ENCODE data around the gene COMMD8.

COMMD8 gene

DNA sequence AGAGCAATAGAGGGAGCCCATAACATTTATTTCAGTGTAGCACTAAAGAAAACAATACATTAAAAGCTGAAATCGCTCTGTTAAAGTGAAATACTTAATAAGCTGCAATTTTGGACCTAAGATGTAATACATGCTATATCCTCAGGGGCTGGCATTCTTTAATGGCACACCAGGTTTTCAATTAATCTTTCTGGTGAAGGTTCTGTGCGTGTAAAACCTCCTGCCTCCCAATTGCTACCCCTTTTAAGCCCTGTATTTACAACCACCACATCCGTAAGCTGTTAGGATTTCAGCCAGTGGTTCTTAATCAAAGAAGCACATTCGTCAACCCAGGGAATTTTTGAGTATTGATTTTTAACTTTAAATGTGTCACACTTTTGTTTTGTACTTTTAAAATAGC is 7.6 kb upstream of the COMMD8 start:
- no peak for DNase-seq

DNA sequence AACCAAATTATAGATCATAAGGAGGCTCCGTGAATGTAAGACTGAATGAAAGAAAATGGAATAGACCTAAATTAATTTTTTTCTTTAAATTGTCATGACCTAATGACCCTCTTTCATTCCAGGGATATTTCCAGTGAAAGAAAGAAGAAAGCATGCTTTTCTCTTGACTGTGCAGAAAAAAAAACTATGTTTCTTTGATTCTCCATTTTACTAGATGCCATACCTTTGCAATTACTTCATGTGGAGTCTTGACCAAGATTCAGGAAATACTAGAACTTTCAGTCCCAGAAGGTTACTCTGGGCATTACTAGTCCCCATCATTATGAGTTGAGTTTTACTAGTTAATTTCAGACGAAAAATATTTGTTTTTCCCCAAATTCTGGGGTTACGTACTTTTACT is 6.4 kb upstream of the COMMD8 start:
- no peak for DNase-seq

GRCh38 chr4:47468706-47469365 is 5.3 kb upstream of the COMMD8 start:
- DNase-seq = no peak

GRCh38 chr4:47466056-47466785 is 2.7 kb upstream of the COMMD8 start:
- DNase-seq = no peak

DNA sequence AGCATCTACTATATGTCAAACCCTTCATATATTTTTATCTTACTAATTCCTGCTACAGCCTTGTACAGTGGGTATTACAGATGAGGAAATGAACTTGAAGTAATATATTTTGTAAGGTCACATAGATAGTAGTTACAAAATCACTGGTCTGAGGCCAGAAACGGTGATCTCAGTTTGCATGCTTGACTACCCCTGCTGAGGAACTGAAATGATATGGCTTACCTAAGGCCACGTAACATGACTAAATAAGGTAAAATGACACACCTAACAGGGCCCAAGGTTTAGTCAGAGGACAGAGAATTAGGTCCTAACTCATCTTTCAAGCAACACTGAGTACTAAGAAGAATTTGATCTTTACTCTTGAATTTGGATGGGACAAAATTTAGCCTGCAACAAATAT is 1.5 kb upstream of the COMMD8 start:
- no peak for DNase-seq

- DNase-seq = no peak
Measured at GRCh38 chr4:47462799-47463234, 685 bp downstream of the COMMD8 start.

DNA sequence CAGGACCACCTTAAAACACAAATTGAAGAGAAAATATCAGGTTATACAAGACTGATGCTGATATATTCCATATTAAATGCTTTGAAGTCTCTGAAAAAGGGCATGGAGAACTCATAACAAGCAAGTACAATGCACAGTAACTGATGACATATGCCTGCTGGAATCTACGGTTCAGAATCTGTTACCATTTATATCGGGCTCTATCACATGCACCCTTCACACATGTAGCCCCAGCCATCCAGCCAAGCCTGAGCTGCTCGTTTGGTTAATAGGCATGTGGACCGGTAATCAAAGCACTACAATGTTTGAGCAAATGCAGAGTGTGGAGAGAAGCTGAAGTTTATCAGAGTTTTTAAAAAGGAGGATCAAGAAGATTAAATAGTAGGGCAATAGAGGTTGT is 11.8 kb downstream of the COMMD8 start:
- DNase-seq = no peak

GRCh38 chr4:47444031-47444430 is 19.5 kb downstream of the COMMD8 start:
- DNase-seq = no peak

GRCh38 chr4:47442980-47443379 is 20.5 kb downstream of the COMMD8 start:
- no peak for DNase-seq

- DNase-seq = no peak
Measured at GRCh38 chr4:47434931-47435330, 28.6 kb downstream of the COMMD8 start.

DNA sequence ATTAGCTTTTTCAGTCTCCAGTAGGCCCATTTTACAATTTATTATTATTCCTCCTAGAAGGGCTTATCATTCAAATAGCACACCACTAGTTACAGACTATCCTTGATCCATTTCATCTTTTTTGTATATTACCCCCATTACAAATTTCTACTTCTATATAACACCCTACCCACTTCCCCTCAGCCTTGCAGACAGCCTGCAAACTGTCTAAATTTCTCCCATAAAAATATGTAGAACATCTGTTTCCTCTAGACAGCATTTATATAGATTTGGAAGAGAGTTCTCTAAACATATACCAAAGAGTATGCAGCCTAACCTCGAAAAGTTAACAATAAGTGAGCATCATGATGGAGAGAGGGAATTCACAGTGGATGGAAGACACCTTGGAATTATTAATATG is 30.8 kb downstream of the COMMD8 start:
- DNase-seq = no peak

GRCh38 chr4:47427935-47428334 is 35.6 kb downstream of the COMMD8 start:
- DNase-seq = no peak

DNA sequence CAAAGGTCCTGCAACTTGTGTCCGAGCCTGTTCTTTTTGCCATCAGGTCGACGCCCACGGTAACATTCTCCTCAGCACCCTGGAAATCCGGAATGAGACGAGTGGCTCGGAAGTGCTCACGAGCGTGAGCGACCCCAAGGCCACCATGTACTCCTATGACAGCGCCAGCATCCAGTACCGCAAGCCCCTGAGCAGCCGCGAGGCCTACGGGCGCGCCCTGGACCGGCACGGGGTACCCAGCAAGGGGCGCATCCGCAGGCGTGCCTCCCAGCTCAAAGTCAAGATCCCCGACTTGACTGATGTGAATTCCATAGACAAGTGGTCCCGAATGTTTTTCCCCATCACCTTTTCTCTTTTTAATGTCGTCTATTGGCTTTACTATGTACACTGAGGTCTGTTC is 37.9 kb downstream of the COMMD8 start:
- DNase-seq = no peak

- DNase-seq = no peak
Measured at GRCh38 chr4:47419296-47419695, 44.2 kb downstream of the COMMD8 start.

DNA sequence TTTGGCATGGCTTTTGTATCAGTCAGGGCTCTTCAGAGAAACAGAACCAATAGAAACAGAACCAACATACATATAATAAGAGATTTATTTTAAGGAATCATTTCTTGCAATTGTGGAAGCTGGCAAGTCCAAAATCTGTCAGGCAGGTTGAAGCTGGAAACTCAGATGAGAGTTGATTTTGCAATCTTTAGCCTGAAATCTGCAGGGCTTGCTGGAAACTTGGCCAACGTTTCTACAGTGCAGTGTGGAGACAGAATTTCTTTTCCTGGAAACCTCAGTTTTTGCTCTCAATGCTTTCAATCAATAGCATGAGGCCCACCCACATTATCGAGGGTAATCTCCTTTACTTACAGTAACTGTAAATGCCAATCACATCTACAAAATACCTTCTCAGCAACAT is 45.4 kb downstream of the COMMD8 start:
- DNase-seq = no peak

DNA sequence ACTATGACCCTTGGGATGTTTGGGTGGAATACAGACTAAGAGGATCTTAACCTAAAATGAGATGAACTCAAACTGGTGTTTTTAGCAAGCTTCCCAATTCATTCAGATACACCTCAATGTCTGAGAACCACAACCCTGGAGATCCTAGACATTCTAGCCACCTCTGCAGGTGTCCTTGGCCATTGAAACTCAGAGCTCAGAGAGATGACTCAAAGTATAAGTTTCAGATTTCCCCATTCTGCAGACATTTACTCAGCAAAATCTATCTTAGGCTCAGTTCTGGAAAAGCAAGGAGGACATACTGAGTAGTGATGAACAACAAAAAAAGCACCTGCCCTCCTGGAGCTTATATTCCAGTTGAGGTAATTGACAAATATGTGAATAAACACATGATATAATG is 47.8 kb downstream of the COMMD8 start:
- DNase-seq = no peak

DNA sequence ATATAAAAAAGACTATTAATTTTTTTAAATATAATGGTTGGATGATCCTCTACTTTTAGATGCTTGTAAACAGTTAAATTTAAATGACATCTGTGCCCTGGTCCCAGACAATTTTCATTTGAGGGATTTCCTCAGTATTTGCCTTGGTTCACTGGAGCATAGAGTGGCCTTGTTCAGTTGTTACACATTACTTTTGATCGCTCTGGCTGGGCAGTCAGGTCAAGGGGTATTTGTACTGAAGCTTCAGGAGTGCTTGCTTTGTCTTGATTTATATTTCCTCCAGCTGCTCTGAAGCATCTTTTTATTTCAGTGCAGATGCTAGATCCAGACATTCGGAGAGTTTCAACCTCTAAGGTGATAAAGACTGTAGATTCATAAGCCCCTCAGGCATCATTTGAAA is 50.0 kb downstream of the COMMD8 start:
- no peak for DNase-seq

- DNase-seq = no peak
Measured at GRCh38 chr4:47410271-47410670, 53.2 kb downstream of the COMMD8 start.

- DNase-seq = no peak
Measured at GRCh38 chr4:47406408-47406807, 57.1 kb downstream of the COMMD8 start.

Data from stimulated activated CD4-positive, alpha-beta T cell treated with anti-CD3 and anti-CD28 coated beads, Interleukin-1b, Interleukin-23, amount 100 ng/mL, for 48 hours (primary cell).